Sigmoid colon (tissue), 7 donors: Measurements from ENCODE around the gene CEND1. TPM values are rescaled to one million over a fixed set of nuclear protein-coding genes. Genes with fewer than 3 reads are reported as not detected.

Experiments
- DNase-seq: peaks from one replicate; pipeline ENCODE4 v3.0.0-alpha.2; 2019
- H3K27ac ChIP-seq, 4 donors: fragments of 200-600 bp; sonication (generic); one replicate each; pipeline ENCODE4 v1.5.1; 2016 to 2019; ENCODE audit warnings: mild to moderate bottlenecking in 1 of 4
- H3K27me3 ChIP-seq, 3 donors: fragments of 200-600 bp; sonication (generic); one replicate each; pipeline ENCODE4 v1.5.1; 2019; ENCODE audit warnings: mild to moderate bottlenecking in 1 of 3
- H3K36me3 ChIP-seq, 4 donors: fragments of 200-600 bp; sonication (generic); one replicate each; pipeline ENCODE4 v1.5.1; 2016 to 2019
- H3K4me1 ChIP-seq, 4 donors: fragments of 200-600 bp; sonication (generic); one replicate each; pipeline ENCODE4 v1.5.1; 2017 to 2019
- H3K4me3 ChIP-seq, 4 donors: fragments of 200-600 bp; sonication (generic); one replicate each; pipeline ENCODE4 v1.5.1; 2017 to 2019; ENCODE audit warnings: mild to moderate bottlenecking in 2 of 4, moderate library complexity in 1 of 4
- H3K9me3 ChIP-seq, 4 donors: fragments of 200-600 bp in 3 of 4; sonication (generic) in 3 of 4; one replicate each; pipeline versions ENCODE4 v1.5.1 to v1.6.1; 2013 to 2019
- EP300 ChIP-seq, 4 donors: sonication (generic); formaldehyde crosslinking; IDR thresholded peaks; one replicate each; pipeline ENCODE4 v1.6.1; 2017; ENCODE audit warnings: antibody characterized with exemption in 4 of 4
- POLR2A ChIP-seq, 2 donors: fragments of 450-650 bp; IDR thresholded peaks; one replicate each; pipeline ENCODE4 v1.6.1; 2016; ENCODE audit warnings: antibody characterized with exemption in 2 of 2, mild to moderate bottlenecking in 2 of 2, moderate library complexity in 2 of 2
- POLR2AphosphoS5 ChIP-seq, 4 donors: sonication (generic); formaldehyde crosslinking; IDR thresholded peaks; one replicate each; pipeline ENCODE4 v1.6.1; 2017; ENCODE audit warnings: antibody characterized with exemption in 4 of 4
- WGBS, 2 donors: extraction: QIAGEN DNeasy Blood & Tissue Kit; methylation state at CpG; one replicate each; pipeline ENCODE4 v1.1.7; 2013; 5-methylcytosine and 5-hydroxymethylcytosine counted together
- intact Hi-C: fragments of 100-400 bp; cut with DNase I; formaldehyde crosslinking; loops from one replicate; pipeline ENCODE4 v1.15.1; 2023
- polyA plus RNA-seq, 3 donors: library from polyadenylated mRNA; stranded (reverse); fragments of 200-250 nt; gene quantifications; one replicate each; pipeline ENCODE4 v1.2.3, GENCODE V29; 2013
- total RNA-seq, 4 donors: library from RNA; depleted of rRNA; stranded (reverse); fragments of >200 nt; gene quantifications; one replicate each; pipeline ENCODE4 v1.1.0, GENCODE V29; 2016
- TF ChIP-seq, protein P1 (sequence below), 4 experiments: fragments of 450-650 bp in 3 of 4; fragments of 200-600 bp in 1 of 4; IDR thresholded peaks; one replicate each; pipeline ENCODE4 v1.5.1; 2016 to 2019; ENCODE audit warnings: antibody characterized with exemption in 4 of 4, mild to moderate bottlenecking in 3 of 4, moderate library complexity in 2 of 4
- donor health status: healthy with polysubstance abuse.
- donor health status: Bipolar disorder and iron deficiency.
- donor health status: healthy.

Gene CEND1
- total and polyA plus RNA-seq, 7 donors: 1.8 to 3.6 (median 2.2) TPM; not detected in 2

DNA sequence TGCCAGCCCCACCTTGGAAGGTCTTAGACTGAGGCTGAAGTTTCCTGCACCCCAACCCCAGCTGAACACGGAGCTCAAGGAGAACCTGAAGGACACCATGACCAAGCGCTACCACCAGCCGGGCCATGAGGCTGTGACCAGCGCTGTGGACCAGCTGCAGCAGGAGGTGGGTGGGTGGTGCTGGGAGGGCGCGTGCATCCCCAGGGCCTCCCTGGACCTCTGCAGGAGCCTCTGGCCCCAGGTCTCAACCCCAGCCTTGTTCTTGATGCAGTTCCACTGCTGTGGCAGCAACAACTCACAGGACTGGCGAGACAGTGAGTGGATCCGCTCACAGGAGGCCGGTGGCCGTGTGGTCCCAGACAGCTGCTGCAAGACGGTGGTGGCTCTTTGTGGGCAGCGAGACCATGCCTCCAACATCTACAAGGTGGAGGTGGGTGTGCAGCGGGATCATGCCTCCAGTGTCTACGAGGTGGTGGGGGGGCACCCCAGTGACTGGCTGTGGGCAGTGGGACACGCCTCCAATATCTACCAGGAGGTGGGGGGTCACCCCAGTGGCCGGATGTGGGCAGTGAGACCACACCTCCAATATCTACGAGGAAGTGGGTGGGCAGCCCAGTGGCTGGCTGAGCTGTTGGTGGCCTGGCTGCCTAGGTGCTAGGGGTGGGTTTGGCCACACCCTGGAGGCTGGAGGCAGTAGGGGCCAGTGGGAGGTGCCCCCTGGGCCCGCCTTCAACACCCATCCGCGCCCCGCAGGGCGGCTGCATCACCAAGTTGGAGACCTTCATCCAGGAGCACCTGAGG, 47.5 kb upstream of the CEND1 start:
- WGBS, 2 donors: 82 to 89% methylated on average over 22 of the region's 22 CpGs
- DNase-seq: no peak
- Histone ChIP-seq H3K4me1 (peaks cover 0 to 79% (median 57%) of the 10 kb centered on the region in 4 donors), H3K36me3 (peaks cover 18 to 52% (median 39%) of the 10 kb centered on the region in 4 donors), H3K9me3 (no peaks in the 10 kb centered on the region), H3K4me3 (no peak overlapping the region), H3K27me3 (peaks cover 0 to 1% (median 0%) of the 10 kb centered on the region in 3 donors), H3K27ac (peak overlapping the region in 3 of 4 donors; percentile 11 to 89 (median 82))
- TF ChIP-seq POLR2A (IDR thresholded peaks at IDR 0.05) (no peak), POLR2AphosphoS5 (IDR thresholded peaks at IDR 0.05) (no peak), EP300 (IDR thresholded peaks at IDR 0.05) (no peak)
- TF ChIP-seq, protein P1, sequence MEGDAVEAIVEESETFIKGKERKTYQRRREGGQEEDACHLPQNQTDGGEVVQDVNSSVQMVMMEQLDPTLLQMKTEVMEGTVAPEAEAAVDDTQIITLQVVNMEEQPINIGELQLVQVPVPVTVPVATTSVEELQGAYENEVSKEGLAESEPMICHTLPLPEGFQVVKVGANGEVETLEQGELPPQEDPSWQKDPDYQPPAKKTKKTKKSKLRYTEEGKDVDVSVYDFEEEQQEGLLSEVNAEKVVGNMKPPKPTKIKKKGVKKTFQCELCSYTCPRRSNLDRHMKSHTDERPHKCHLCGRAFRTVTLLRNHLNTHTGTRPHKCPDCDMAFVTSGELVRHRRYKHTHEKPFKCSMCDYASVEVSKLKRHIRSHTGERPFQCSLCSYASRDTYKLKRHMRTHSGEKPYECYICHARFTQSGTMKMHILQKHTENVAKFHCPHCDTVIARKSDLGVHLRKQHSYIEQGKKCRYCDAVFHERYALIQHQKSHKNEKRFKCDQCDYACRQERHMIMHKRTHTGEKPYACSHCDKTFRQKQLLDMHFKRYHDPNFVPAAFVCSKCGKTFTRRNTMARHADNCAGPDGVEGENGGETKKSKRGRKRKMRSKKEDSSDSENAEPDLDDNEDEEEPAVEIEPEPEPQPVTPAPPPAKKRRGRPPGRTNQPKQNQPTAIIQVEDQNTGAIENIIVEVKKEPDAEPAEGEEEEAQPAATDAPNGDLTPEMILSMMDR (IDR thresholded peaks at IDR 0.05): no peak
- intact Hi-C loops: no loop called here

DNA sequence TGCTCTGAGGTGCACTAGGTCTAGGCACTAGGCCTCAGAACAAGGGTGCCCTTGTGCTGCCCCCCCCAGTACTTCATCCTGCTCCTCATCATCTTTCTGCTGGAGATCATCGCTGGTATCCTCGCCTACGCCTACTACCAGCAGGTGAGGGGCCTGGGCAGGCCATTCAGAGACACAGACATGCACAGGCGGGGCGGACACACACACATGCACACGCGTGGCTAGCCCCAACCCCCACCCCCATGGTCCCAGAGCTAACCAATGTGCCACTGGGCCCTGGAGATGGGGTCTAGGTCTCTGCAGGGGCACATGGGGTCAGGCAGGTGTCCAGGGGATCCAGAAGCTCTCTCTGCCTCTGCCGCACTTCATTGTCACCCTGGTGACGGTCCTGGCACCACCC, 46.8 kb upstream of the CEND1 start:
- DNase-seq: no peak
- intact Hi-C loops: no loop called here
- Histone ChIP-seq H3K4me3 (no peak overlapping the region), H3K9me3 (no peaks in the 10 kb centered on the region), H3K4me1 (peaks cover 0 to 83% (median 59%) of the 10 kb centered on the region in 4 donors), H3K36me3 (peaks cover 18 to 52% (median 39%) of the 10 kb centered on the region in 4 donors), H3K27me3 (peaks cover 0 to 8% (median 3%) of the 10 kb centered on the region in 3 donors), H3K27ac (peak overlapping the region in 3 of 4 donors; percentile 82 to 89 (median 82))
- TF ChIP-seq, protein P1 (IDR thresholded peaks at IDR 0.05): no peak
- TF ChIP-seq POLR2A (IDR thresholded peaks at IDR 0.05): no peak
- TF ChIP-seq POLR2AphosphoS5 (IDR thresholded peaks at IDR 0.05): no peak
- no peak for TF ChIP-seq EP300 (IDR thresholded peaks at IDR 0.05)
- 89% methylated on average over 9 of the region's 9 CpGs for WGBS, 2 donors

DNA sequence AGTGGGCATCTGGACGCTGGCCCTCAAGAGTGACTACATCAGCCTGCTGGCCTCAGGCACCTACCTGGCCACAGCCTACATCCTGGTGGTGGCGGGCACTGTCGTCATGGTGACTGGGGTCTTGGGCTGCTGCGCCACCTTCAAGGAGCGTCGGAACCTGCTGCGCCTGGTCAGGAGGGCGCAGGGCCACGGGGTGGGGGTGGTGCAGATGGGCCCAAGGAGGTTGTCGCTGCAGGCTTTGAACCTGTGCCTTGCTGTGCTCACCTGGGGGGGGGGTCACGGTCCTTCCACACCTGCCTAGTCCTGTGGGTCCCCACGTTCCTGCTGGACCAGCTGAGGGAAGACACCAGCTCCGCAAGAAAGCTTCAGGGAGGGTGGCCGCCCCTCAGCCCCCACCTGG, 46.4 kb upstream of the CEND1 start:
- DNase-seq: no peak
- 89 to 93% methylated on average over 14 of the region's 14 CpGs for WGBS, 2 donors
- Histone ChIP-seq H3K4me3 (no peak overlapping the region), H3K27ac (peak overlapping the region; percentile 56 to 89 (median 82)), H3K4me1 (peaks cover 0 to 83% (median 59%) of the 10 kb centered on the region in 4 donors), H3K27me3 (peaks cover 2 to 12% (median 7%) of the 10 kb centered on the region in 3 donors), H3K9me3 (no peaks in the 10 kb centered on the region), H3K36me3 (peaks cover 18 to 52% (median 39%) of the 10 kb centered on the region in 4 donors)
- intact Hi-C loops: no loop called here
- TF ChIP-seq, protein P1 (IDR thresholded peaks at IDR 0.05): no peak
- TF ChIP-seq POLR2AphosphoS5 (IDR thresholded peaks at IDR 0.05) (no peak), POLR2A (IDR thresholded peaks at IDR 0.05) (no peak), EP300 (IDR thresholded peaks at IDR 0.05) (no peak)

DNA sequence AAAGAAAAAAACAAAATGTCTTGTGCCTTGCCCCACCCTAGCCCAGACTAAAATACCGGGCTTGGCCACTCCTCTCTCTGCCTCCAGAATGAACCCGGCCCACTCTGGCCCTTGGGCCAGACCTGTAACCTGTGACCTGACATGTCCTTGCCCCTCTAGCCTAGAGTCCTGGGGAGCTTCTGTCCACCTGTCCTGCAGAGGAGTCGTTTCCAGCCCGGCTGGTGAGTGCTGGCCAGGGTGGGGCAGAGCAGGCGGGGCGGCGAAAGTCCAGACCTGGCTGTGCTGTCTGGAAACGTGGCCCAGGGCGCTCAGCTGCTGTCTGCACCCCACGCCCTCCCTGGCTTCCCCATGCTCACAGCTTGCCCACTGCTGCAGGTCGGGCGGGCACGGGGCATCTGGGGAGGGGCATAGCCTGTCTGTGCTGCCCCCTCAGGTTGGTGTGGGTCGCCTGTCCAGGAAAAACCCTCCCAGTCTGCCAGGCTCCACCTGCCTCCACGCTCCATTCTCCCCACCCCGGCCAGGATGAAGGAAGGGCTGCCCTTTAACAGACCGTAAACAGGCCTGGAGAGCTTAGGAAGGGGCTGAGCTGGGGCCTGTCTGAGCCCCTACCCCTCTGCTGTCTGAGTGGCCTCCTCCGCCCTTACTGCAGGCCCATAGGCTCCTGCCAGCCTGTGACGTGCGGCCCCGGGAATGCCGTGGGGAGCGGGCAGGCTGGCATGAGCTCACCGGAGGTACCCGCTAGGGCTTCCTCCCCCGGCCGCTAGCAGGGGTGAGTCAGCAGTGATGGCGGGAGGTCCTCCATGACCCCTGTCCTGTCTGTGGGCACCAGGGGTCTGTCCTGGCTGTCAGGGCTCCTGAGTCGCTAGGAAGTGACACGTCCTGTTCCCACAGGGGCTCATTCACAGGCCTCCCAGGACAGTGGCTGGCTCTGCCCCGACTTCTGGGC, 44.8 kb upstream of the CEND1 start:
- Histone ChIP-seq H3K4me1 (peaks cover 0 to 87% (median 61%) of the 10 kb centered on the region in 4 donors), H3K9me3 (no peaks in the 10 kb centered on the region), H3K36me3 (peaks cover 11 to 40% (median 36%) of the 10 kb centered on the region in 4 donors), H3K4me3 (peak overlapping the region in 3 of 4 donors; percentile 67 to 81 (median 70)), H3K27me3 (peaks cover 17 to 28% (median 24%) of the 10 kb centered on the region in 3 donors), H3K27ac (peak overlapping the region; percentile 82 to 90 (median 86))
- intact Hi-C loops: no loop called here
- peak; percentile 94 for DNase-seq
- WGBS, 2 donors: 15 to 43% methylated on average over 31 of the region's 31 CpGs
- TF ChIP-seq EP300 (IDR thresholded peaks at IDR 0.05) (peak in 2 of 4 donors; percentile 47 to 58), POLR2A (IDR thresholded peaks at IDR 0.05) (peak in 1 of 2 donors; percentile 23), POLR2AphosphoS5 (IDR thresholded peaks at IDR 0.05) (peak; percentile 41 to 85 (median 71))
- TF ChIP-seq, protein P1 (IDR thresholded peaks at IDR 0.05): peak in 2 of 4 experiments; percentile 10 to 32
